GM21367 (cell line): ENCODE data around the gene HSCB.
"Not testable (repeated sequence)": the region's sequence is repeated elsewhere in the genome, so short reads cannot be mapped to it uniquely, and the experiment has no call there.

ENCODE experiments used
- ATAC-seq: cut with Tn5 transposase; IDR thresholded peaks from one replicate; pipeline ENCODE4 v1.9.1; 2021; ENCODE audit not compliant: unreplicated experiment

Gene HSCB

GRCh38 chr22:28741785-28742561, at the start of gene HSCB, which contains the start of gene CHEK2:
Gene HSCB (plus strand): TSS chr22:28742039. CDS start chr22:28742096, 57 bp downstream.
Gene CHEK2 (minus strand): TSS chr22:28741820. CDS start chr22:28734721, 7,099 bp downstream.
- ATAC-seq, result peak; percentile 79

GRCh38 chr22:28693041-28693760, 48.6 kb upstream of the HSCB start:
- ATAC-seq, result not testable (repeated sequence)

- no peak for ATAC-seq
Measured at GRCh38 chr22:28702891-28703290, 38.9 kb upstream of the HSCB start.

- no peak for ATAC-seq
Measured at GRCh38 chr22:28703436-28703835, 38.4 kb upstream of the HSCB start.

GRCh38 chr22:28706845-28707244, 35.0 kb upstream of the HSCB start:
- ATAC-seq, result no peak

GRCh38 chr22:28710107-28710506, 31.7 kb upstream of the HSCB start:
- no peak for ATAC-seq

GRCh38 chr22:28710576-28711191, 31.2 kb upstream of the HSCB start:
- ATAC-seq, result no peak

GRCh38 chr22:28711341-28711740, 30.5 kb upstream of the HSCB start:
- no peak for ATAC-seq

- ATAC-seq, result no peak
Measured at GRCh38 chr22:28711820-28712777, 29.7 kb upstream of the HSCB start.

- no peak for ATAC-seq
Measured at GRCh38 chr22:28714043-28714628, 27.7 kb upstream of the HSCB start.

GRCh38 chr22:28715611-28716010, 26.2 kb upstream of the HSCB start:
- no peak for ATAC-seq

- ATAC-seq, result no peak
Measured at GRCh38 chr22:28716686-28717085, 25.2 kb upstream of the HSCB start.

- ATAC-seq, result no peak
Measured at GRCh38 chr22:28718044-28718443, 23.8 kb upstream of the HSCB start.

GRCh38 chr22:28728002-28728401, 13.8 kb upstream of the HSCB start:
- ATAC-seq, result no peak

GRCh38 chr22:28728621-28729313, 13.1 kb upstream of the HSCB start:
- ATAC-seq, result no peak

GRCh38 chr22:28730179-28730578, 11.7 kb upstream of the HSCB start:
- no peak for ATAC-seq

- no peak for ATAC-seq
Measured at GRCh38 chr22:28734393-28734792, 7.4 kb upstream of the HSCB start.

GRCh38 chr22:28736301-28737155, 5.3 kb upstream of the HSCB start:
- ATAC-seq, result no peak

- no peak for ATAC-seq
Measured at GRCh38 chr22:28737701-28738100, 4.1 kb upstream of the HSCB start.
